ENCODE results near the gene CDHR1.

Gene CDHR1

DNA sequence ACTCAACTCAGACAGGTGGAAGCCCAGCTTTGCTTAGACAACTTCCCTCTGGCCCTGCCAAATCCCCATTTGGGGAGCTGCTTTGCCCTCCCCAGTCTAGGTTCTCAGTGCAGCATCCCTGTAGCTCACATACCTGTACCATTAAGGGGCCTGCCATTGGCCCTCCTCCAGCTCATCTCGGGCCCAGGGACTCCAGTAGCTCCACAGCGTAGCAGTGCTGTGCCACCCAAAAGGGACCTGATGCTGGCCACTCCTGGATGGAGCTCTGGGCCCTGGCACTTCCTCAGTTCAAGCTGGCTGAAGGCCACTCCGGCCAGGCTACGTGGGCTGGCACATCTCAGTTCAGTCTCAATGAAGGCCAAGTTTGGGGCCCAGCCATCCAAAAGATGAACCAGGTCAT, 39.6 kb downstream of the CDHR1 start:
- no peak for DNase-seq (ENCODE audit: low read depth)

DNA sequence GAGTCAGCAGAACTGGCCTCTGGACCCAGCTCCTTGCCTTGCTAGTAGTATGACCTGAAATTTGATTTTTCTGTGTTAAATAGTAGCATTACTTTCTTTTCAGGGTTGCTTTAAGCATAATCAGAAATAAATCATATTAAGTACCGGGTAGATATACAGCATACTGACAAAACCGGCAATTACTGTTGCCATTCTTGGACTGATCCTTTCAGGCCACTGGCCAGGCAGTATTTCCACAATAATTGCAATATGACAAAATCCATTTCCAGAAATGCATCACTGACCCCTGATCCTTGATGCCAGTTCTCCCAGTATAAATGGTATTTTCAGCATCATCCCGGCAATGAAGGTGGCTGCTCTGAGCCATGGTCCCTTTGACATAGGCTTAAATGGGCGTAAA, 40.1 kb downstream of the CDHR1 start:
- no peak for DNase-seq (ENCODE audit: low read depth)

DNA sequence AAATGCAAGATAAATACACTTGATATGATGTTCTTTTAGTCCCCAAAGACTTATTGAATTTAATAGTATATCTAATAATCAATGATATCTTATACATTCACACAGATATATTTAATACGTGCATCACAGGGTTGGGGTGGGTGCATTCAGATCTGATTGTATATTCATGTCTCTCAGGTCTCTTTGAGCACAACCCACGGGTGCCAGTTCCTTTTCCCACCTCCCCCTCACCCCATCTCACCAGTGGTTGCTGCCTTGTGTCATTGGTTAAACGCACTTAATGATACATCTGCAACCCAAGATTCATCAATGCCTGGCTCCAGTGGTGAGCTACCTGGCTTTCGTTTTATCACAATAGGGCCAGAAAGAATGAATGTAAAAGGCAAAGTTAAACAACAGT, 40.8 kb downstream of the CDHR1 start:
- DNase-seq (ENCODE audit: low read depth): no peak

DNA sequence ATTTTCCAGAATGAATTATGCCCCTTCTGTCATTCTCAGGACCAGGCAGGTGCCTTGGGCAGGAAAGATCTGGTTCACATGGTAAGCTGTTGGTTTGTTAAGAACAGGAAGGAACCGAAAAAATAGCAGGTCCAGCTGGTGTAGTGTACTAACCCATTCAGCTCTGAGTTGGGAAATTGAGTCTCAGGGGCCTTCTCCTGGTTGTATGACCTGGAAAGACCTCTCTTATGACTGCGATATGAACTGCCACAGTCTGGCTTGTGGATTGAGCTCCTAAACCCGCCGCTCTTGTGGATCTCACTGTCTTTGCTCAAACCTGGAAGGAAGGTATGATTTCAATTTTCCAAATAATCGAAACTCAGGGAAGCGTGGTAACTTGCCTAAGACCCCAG, 42.5 kb downstream of the CDHR1 start:
- no peak for DNase-seq (ENCODE audit: low read depth)

DNA sequence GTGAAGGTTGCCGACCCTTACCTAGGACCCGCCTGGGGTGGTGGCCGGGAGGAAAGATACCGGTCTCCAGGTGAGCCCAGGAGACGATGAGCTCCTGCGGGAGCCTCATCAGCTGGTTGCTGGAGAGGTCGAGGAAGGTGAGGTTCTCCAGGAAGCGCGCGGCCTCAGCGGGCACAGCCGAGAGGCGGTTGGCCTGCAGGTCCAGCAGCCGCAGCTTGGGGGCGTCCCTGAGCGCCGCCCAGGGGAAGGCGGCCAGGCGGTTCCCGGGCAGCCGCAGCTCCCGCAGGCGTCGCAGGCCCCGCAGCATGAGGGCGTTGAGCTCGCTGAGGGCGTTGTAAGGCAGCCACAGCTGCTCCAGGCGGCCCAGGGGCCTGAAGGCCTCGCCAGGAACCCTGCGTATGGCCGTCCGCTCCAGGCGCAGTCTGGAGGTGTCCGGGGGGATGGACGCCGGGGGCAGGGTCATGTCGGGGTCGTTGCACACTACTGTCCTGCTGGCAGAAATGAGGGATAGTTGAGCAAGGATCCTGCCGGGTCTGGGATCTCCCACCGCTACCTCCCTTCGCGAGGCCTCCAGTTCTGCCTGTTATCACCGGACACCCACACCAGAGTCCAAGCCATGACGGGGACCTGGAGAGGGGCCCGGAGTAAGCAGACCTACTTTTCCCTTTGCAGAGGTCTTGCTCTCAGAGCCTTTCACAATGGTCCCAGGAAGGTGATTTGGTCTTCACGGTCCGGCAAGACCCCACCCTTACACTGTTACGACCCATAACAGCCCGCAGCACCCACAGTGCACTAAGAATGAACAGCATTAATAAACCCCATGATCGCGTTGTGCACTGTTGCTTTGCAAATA, 43.1 kb downstream of the CDHR1 start:
- no peak for DNase-seq (ENCODE audit: low read depth)

DNA sequence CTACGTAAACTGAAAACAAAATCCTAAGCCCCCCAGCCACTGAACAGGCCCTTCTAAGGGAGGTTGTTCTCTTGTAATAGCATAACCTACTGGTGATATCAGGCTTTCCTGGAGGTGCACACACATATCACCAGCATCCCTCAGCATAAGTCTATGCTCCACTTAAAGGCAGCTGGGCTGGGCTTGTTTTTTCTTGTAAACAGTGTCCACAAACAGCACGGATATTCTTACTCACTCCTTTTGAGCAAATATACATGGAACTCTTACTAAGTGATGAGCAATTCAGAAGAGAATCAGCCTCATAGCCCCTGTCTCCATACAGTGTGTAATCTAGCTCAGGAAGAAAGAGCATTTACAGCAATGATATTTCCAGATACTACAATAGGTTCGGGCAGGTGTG, 44.6 kb downstream of the CDHR1 start:
- no peak for DNase-seq (ENCODE audit: low read depth)

DNA sequence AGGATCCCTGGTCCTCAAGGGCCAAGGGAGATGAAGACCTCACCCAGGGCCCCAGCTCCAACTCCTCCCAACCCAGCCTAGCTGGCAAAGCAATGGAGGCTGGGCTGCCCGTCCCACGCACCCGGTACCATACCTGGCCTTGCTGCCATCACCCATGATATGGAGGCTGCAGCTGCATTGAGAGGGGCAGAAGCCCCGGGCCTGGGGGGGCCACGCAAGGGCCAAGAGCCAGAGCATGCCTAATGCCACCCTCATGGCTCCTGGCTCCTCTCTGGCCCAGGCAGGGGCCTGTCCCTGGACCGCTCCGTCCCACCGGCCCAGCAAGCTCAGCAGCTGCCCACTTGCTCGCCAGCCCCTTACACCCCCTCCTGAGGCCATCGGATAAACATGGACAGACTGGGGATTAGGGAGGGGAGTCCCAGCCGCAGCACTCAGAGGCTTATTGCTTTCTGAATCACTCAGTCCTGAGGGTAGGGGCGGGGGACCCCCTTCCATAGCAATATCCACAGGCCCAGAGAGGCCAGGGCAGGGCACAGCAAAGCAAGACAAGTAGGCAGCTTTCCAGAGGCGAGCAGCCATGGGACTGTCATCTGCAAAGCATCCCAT, 47.0 kb downstream of the CDHR1 start, which contains the start of gene LRIT1:
LRIT1 (minus strand) TSS at position 362 of the 606 bp plus-strand sequence; CDS start at position 255, 107 bp downstream.
- DNase-seq (ENCODE audit: low read depth): no peak

DNA sequence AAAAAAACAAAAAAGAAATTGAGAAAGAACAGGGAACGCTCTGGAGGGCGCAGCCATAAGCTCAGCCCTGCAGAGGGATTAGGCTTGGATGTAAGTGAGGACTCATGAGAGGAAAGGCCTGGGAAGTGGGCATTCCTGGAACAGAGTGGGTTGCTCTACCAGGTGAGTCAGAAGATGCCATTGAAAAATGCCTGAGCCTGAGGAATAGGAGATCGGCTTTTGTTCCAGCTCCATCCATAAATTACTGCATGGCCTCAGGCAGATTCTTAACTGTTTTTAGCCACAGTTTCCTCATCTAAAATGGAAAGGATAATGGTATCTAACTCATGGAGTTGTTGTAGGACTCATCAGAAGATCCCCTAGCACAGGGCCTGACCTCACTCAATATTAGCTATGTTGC, 49.4 kb downstream of the CDHR1 start:
- no peak for DNase-seq (ENCODE audit: low read depth)

DNA sequence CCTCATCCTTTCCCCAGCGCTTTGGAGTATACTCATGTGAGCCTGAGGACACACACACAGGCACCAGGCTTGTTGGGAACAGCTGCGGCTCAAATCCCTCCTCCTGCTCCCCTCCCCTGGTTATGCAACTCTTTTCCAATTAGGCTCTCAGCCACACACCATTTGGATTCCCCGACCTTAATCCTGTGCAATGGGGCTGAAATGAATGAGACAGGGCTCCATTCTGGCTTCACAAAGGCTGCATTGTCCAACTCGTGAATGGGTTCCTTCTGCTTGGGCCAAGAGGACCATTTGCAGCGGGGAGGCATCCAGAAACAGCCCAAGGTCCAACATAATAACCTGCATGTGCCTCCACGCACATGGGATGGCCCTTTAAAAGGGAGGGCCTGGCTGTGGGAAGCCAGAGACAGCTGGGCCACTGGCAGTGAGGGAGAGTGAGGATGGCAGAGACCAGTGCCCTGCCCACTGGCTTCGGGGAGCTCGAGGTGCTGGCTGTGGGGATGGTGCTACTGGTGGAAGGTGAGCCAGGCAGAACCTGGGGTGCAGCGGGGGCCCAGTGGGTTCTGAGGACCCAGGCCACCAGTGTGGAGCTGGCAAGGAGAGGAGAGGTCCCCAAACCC, 50.4 kb downstream of the CDHR1 start, which contains the start of gene RGR:
RGR (plus strand) TSS at position 403 of the 620 bp plus-strand sequence; CDS start at position 441, 38 bp downstream.
- no peak for DNase-seq (ENCODE audit: low read depth)

DNA sequence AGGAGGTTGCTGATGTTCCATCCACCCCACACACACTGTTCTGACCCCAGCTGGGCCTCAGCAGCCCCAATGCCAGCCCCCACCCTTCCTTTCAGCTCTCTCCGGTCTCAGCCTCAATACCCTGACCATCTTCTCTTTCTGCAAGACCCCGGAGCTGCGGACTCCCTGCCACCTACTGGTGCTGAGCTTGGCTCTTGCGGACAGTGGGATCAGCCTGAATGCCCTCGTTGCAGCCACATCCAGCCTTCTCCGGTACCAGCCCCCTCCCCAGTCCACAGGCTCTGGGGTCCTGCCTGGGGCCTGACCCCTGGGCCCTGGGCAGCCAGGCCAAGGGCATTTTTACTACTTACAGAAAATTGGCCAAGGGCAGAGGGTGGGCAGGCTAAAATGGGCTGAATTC, 53.2 kb downstream of the CDHR1 start:
- no peak for DNase-seq (ENCODE audit: low read depth)

DNA sequence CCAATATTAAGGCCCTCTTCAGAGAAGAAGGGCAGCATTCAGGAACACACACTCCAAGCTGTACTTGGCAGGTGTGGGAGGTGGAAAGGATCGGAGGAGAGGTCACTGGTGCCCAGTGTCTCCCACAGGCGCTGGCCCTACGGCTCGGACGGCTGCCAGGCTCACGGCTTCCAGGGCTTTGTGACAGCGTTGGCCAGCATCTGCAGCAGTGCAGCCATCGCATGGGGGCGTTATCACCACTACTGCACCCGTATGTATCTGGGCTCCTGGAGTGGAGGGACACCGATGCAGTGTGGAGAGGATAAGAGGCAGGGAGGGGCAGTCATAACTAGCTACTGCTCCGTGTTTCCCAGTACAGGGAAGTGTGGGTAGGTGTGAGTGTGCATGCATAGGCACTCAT, 54.5 kb downstream of the CDHR1 start:
- no peak for DNase-seq (ENCODE audit: low read depth)

DNA sequence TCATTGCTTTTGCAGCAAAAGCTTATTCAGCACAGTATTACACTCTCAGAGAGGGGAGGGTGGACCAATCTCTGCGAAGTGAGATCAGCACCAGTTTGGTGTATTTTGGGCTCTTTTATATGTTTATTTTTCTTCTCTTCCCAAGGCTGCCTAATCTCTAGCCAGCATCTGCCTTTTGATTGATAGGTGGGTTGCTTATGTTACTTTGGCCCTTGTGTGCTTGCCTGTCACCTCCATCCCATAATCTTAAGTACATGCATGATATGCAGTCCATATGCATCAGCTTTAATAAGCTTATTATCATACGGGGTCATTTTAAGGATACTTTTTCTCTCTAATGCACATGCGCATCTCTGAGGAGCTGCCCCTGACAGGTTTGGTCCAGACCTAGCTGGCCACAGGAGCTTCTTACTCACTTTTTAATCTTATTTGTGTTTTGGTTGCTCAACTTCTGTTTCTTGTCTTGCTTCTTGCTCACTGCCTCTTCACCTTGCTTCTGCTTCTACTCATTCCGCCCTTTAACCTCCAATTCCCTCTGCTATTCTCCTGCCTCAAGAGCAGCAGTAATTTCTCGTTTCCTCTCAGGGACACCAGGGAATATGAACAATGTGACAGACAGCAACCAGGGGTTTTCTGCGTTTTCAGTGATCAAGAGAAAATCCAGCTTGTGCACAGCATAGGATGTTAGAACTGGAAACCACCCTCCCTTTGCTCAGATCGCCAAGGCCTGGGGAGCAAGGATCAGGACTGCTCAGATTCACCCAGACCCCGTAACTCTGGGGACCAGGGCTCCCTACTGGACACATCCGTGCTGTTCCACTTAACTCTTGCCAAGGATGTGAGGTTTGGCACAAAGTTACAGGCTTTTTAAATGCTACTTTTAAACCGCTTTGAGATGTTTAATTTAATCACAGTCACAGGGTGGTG, 60.5 kb downstream of the CDHR1 start:
- DNase-seq (ENCODE audit: low read depth): no peak

DNA sequence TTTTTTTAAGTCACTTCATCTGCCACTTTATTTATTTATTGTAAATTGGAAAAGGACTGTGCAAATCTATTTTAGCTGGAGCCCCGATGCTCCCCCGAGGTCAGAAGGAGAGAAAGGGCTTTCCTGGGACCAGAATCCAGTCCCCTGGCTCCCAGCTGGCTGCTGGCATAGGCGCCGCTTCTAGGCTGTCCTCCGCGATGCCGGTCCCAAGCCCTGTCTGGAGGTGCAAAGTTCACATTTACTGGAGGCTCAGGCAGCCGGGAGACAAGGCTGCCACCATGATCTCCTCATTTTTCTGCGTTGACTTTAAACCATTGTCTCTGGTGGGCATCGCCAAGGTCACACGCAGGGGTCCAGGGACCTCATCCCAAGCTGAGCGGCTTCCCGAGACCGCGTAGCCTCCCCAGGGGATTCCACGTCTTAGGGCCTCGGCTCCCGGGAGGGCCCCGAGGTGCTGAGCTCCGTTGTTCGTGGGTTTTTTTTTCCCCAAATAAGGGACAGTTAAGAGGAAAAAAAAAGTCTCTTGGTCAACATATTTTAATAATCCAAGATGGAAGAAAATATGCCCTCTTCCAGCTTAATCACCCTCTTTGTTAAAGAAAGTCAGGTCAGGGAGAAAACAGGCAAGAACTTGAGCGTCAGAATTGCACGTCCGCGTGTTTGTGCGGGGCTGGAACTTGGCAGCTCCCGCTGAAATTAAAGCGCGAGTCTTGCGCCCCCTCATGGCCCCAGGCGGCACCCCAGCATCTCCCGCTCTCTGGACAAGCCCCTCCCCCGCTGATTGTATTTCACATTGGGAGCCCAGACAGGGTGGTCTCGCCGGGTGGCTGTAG, 62.4 kb downstream of the CDHR1 start:
- DNase-seq (ENCODE audit: low read depth): no peak

DNA sequence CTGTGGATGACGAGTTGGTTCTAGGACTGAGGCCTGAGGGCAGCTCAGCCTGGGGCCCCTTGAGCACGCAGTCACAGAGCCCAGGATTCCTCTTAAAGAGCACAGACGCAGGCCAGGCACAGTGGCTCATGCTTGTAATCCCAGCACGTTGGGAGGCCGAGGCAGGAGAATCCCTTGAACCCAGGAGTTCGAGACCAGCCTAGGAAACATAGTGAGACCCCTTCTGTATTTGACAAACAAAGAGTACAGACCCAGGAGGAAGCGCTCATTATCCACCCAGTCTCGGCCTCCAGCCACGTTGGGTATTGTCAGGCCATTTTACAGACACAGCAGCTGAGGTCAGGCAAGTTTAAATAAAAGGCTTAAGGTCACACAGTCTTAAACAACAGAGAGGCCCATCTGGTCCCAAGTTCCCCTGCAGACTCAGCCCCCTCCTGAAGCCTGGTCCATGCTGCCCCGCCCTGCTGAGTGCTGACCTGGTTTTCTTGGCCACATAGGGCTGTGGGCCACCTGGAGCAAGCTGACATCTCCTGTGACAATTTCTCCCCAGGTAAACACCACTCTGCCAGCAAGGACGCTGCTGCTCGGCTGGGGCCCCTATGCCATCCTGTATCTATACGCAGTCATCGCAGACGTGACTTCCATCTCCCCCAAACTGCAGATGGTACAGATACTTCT, 63.1 kb downstream of the CDHR1 start:
- no peak for DNase-seq (ENCODE audit: low read depth)

DNA sequence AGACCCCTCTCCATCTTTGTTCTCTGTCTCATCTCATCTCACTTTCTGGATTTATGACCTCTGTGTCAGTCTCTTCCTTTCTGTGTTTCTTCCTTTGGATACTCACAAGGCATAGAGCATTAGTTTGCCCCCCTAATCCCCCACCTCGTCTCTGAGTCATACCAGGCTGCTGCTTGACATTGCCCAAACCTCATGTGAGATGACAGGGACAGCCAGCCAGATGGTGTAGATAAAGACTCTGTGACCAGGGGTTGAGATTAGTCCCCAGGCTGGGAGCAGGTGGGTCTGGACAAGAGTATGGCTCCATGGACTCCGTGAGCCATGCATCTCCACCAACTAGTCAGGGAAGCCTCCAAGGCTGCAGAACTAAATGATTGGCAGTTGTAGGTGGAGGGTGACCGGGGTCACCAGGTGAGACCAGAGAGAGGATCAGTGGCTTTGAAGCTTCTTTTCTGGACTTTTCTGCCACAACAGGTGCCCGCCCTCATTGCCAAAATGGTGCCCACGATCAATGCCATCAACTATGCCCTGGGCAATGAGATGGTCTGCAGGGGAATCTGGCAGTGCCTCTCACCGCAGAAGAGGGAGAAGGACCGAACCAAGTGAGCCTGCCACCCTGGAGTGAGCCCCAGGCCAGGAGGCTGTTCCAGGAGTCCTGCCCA, 63.8 kb downstream of the CDHR1 start:
- DNase-seq (ENCODE audit: low read depth): no peak

DNA sequence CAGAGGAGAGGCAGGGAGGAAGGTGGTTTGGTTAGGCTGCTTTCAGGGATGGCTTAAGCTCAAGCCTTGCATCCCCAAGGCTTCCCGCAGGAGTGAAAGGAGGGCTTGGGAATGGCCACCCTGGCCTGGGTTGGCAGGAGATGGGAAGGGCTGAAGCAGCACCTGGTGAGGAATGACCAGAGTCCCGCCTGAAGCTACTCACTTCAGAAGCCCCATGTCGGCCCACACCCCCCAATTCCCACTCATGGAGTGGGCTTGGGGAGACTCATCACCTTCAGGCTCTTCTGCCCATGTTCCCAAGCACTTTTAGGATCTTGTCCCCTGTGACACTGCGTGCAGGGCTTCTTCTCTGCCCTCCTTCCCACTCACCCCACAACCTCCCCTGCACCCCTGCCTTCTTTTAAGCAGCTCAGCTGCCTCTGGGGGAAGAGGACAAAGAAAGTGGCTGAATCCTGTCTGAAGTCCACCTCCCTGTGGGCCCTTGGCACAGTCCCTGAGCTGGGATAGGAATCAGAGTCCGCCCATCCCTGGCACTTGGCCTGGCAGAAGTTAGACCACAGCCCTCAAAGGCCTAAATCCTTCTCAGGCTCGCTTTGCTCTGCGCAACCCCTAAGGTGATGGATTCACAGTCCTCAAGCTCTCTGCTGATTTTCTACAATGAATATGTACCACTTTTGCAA, 67.0 kb downstream of the CDHR1 start:
- no peak for DNase-seq (ENCODE audit: low read depth)

DNA sequence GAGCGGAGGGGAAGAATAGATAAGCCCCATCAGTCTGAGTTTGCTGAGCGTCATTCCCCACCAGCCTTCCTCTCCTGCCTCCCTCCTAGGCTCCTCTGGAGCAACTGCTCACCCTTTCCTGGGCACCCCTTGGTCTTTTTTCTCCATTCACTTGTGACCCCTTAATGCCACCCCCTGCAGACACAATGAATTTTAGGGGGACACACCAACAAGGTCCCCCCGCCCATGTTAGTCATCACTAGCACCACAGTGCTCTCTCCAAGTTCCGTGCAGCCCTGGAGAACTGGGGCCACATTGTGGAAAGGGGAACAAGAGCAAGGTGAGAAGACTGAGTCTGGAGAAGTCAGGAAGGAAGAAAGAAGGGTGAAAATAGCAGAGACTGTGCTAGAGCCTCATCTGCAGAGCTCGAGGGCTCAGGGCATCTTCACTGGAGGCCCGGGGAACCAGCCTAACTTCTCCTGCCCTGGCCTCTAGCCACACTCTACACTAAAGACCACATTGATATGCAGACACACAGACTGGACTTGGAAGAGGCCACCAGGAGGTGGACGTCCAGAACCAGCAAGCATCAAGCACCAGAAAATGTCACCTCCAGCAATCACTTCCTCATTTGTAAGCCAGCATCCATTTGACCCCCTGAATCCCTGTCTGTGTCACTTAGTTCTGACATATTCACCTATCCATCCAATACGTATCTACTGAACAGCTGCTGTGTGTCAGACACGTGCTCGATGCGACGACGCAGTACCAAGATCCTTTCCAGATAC, 68.0 kb downstream of the CDHR1 start:
- no peak for DNase-seq (ENCODE audit: low read depth)

DNA sequence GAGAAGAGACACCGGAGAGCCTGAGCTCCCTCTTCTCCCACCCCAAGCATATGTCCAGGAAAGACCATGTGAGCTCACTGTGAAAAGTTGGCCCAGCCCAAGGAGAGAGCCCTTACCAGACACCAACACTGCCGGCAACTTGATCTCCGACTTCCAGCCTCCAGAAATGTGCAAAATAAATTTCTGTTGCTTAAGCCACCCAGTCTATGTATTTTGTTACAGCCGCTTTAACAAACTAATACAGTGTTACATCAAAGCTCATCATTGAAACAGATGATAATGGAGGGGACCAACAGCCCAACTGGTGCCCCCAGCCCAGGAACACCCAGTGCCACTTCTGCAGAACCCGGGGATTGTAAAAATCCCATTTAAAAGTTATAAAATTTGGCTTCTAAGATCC, 69.4 kb downstream of the CDHR1 start:
- no peak for DNase-seq (ENCODE audit: low read depth)
